GM19023 (cell line): Measurements from ENCODE around the gene PELI3.

ENCODE experiments used
- ATAC-seq: cut with Tn5 transposase; IDR thresholded peaks from one replicate; pipeline ENCODE4 v1.9.1; 2021; ENCODE audit warnings: mild to moderate bottlenecking, moderate library complexity; ENCODE audit not compliant: unreplicated experiment

Gene PELI3

GRCh38 chr11:66473608-66474515 lies 7.2 kb downstream of the PELI3 start:
- ATAC-seq: no peak

- ATAC-seq: no peak
Observed at GRCh38 chr11:66475349-66476172, 8.9 kb downstream of the PELI3 start.

- ATAC-seq: no peak
Observed at GRCh38 chr11:66476173-66476840, 9.6 kb downstream of the PELI3 start.

- ATAC-seq: no peak
Observed at GRCh38 chr11:66476841-66477251, 10.1 kb downstream of the PELI3 start.

- no peak for ATAC-seq
Observed at GRCh38 chr11:66477263-66478201, 10.8 kb downstream of the PELI3 start.

GRCh38 chr11:66478729-66479393 lies 12.2 kb downstream of the PELI3 start:
- no peak for ATAC-seq

GRCh38 chr11:66479394-66480116 lies 12.8 kb downstream of the PELI3 start:
- peak; percentile 18 for ATAC-seq

- ATAC-seq: peak; percentile 92
Observed at GRCh38 chr11:66480117-66480938, 13.6 kb downstream of the PELI3 start, which contains the start of gene DPP3. Gene DPP3, plus strand, starts transcription at chr11:66480434. Its CDS starts 1,767 bp downstream, at chr11:66482201.

- no peak for ATAC-seq
Observed at GRCh38 chr11:66484806-66485380, 18.2 kb downstream of the PELI3 start.

- ATAC-seq: no peak
Observed at GRCh38 chr11:66488957-66489356, 22.3 kb downstream of the PELI3 start.

- ATAC-seq: no peak
Observed at GRCh38 chr11:66489636-66490035, 22.9 kb downstream of the PELI3 start.

GRCh38 chr11:66491315-66491935 lies 24.7 kb downstream of the PELI3 start:
- ATAC-seq: no peak

- no peak for ATAC-seq
Observed at GRCh38 chr11:66492161-66492865, 25.6 kb downstream of the PELI3 start.

- no peak for ATAC-seq
Observed at GRCh38 chr11:66493130-66493529, 26.4 kb downstream of the PELI3 start.

- ATAC-seq: no peak
Observed at GRCh38 chr11:66494458-66494857, 27.8 kb downstream of the PELI3 start.

- ATAC-seq: no peak
Observed at GRCh38 chr11:66494935-66495334, 28.2 kb downstream of the PELI3 start.
